Fibroblast of villous mesenchyme (primary cell): ENCODE results near the gene TRAF6. TPM values are rescaled to one million over a fixed set of nuclear protein-coding genes. Genes with fewer than 3 reads are reported as not detected.

Source experiments
- DNase-seq: peaks from one replicate; pipeline ENCODE4 v3.0.0-alpha.2; 2010; ENCODE audit warnings: low read depth
- H3K4me3 ChIP-seq: 2 replicates; pipeline ENCODE4 v1.5.1; 2011; ENCODE audit warnings: low read depth, mild to moderate bottlenecking, low read length
- CTCF ChIP-seq: IDR thresholded peaks from 2 replicates; pipeline ENCODE4 v1.5.1; 2012; ENCODE audit warnings: low read depth, mild to moderate bottlenecking, low read length; ENCODE audit not compliant: insufficient read depth
- small RNA-seq: library from RNA; depleted of rRNA; stranded (forward); fragments of <200 nt; gene quantifications from one replicate; pipeline ENCODE3, GENCODE V24; 2012
- total RNA-seq: library from RNA; depleted of rRNA; stranded (reverse); fragments of >200 nt; gene quantifications from 2 replicates; pipeline ENCODE4 v1.2.3, GENCODE V29; 2012

The TRAF6 gene
- total RNA-seq, 1 donor, result 13.4 TPM

GRCh38 chr11:36437413-36437812, 72.7 kb downstream of the TRAF6 start:
- no peak for DNase-seq
- no peak for TF ChIP-seq CTCF
- no peak overlapping the region for H3K4me3 ChIP-seq

Small RNA genes within 50 kb of the gene (small RNA-seq; reads per million reads assigned to genes)
- not detected for gene AC061999.1

Other genes with a start within 250 kb of the TRAF6 start
- gene COMMD9, start 220.8 kb downstream of the TRAF6 start, total RNA-seq, result 35.4 and 49.0 TPM in 2 replicates
- 35.4 and 57.0 TPM in 2 replicates for gene PRR5L, start 214.0 kb downstream of the TRAF6 start, total RNA-seq
- 0.32 and 0.86 TPM in 2 replicates for gene RAG1, start 57.7 kb upstream of the TRAF6 start, total RNA-seq
- 23.2 and 25.5 TPM in 2 replicates for gene IFTAP, start 84.2 kb upstream of the TRAF6 start, total RNA-seq
- not detected in 2 replicates for gene RAG2, start 88.0 kb upstream of the TRAF6 start, total RNA-seq